ENCODE results near the gene SYS1. TPM values are rescaled to one million over a fixed set of nuclear protein-coding genes. Genes with fewer than 3 reads are reported as not detected.

SYS1 gene
- polyA plus RNA-seq, 1 of the 3 experiments (the other 2 are of a cell fraction) = 26.5 TPM

DNA sequence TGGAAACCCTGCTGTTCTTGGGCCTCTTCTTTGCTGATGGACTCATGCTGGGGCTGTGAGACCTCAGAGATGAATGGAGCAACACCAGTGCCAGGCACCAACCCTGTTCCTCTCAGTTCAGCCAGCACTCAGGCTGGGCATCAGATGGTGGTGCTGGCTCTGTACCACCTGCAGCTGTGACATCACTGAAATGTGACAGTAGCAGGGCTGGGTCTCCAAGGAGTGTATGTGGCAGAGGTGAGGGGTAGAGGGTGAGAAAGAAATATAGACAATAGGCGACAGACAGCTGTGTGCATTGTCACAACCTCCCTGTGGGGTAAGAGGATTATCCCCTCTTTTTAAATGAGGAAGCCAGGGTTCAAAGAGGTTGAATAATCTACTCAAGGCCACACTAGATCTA lies 15.2 kb downstream of the SYS1 start, which contains the start of gene TP53TG5:
TP53TG5 (minus strand) TSS at position 135 of the 400 bp plus-strand sequence; CDS start at position 46, 89 bp downstream.
- H3K27me3 ChIP-seq (ENCODE audit: insufficient read depth) = no peaks in the 10 kb centered on the region
- H3K79me2 ChIP-seq (ENCODE audit: insufficient read depth) = no peaks in the 10 kb centered on the region
- no peaks in the 10 kb centered on the region for H3K4me1 ChIP-seq (ENCODE audit: control insufficient read depth in 1 of 2, insufficient read depth in 2 of 2, low read depth in 1 of 2, low read length in 1 of 2)
- H3K9ac ChIP-seq = no peak within 1 kb of the TSS
- no peaks in the 10 kb centered on the region for H4K20me1 ChIP-seq (ENCODE audit: insufficient read depth)
- H3K9me3 ChIP-seq = no peaks in the 10 kb centered on the region
- no peak within 1 kb of the TSS for H3K4me3 ChIP-seq (ENCODE audit: low read depth in 2 of 2, low read length in 1 of 2)
- no peak for DNase-seq
- 94% methylated on average over 1 of the region's 1 CpG for WGBS (ENCODE audit: low lambda C conversion rate)
- POLR2A ChIA-PET = no interaction called here
- TF ChIP-seq TEAD4 (IDR thresholded peaks at IDR 0.05; ENCODE audit: borderline replicate concordance, insufficient read depth) (no peak), ELF1 (IDR thresholded peaks at IDR 0.05) (no peak), USF2 (IDR thresholded peaks at IDR 0.05; ENCODE audit: borderline replicate concordance, low read depth, low read length) (no peak), NRF1 (IDR thresholded peaks at IDR 0.05; ENCODE audit: low read depth, low read length) (no peak), EP300 (IDR thresholded peaks at IDR 0.05; ENCODE audit: borderline replicate concordance in 1 of 2, low read depth in 1 of 2, low read length in 1 of 2) (no peak), RXRA (IDR thresholded peaks at IDR 0.05; ENCODE audit: borderline replicate concordance, low read depth) (no peak)
- H3K4me2 ChIP-seq = no peak within 1 kb of the TSS
- no peaks in the 10 kb centered on the region for H3K9me2 ChIP-seq
- peaks cover 8% of the 10 kb centered on the region for H3F3A ChIP-seq (replicated peaks; ENCODE audit: insufficient read depth)
- peaks cover 0 to 4% of the 10 kb centered on the region in 2 experiments for H3K36me3 ChIP-seq (replicated peaks in 1 of 2; ENCODE audit: control insufficient read depth in 1 of 2, insufficient read depth in 2 of 2, low read length in 1 of 2)
- no peak within 1 kb of the TSS for H3K27ac ChIP-seq (ENCODE audit: low read depth in 2 of 2, low read length in 1 of 2)
- no peak within 1 kb of the TSS for H2AFZ ChIP-seq (ENCODE audit: low read depth)
- CTCF ChIA-PET = interaction anchor here (15.6 kb wide), 1 partner anchor 58 kb away, joined by 143 read pairs; no protein-coding TSS in a partner anchor

- no peak overlapping the region for H3K9ac ChIP-seq
- no peaks in the 10 kb centered on the region for H3K4me1 ChIP-seq (ENCODE audit: control insufficient read depth in 1 of 2, insufficient read depth in 2 of 2, low read depth in 1 of 2, low read length in 1 of 2)
- H3K36me3 ChIP-seq (replicated peaks in 1 of 2; ENCODE audit: control insufficient read depth in 1 of 2, insufficient read depth in 2 of 2, low read length in 1 of 2) = peaks cover 0 to 10% of the 10 kb centered on the region in 2 experiments
- H2AFZ ChIP-seq (ENCODE audit: low read depth) = no peak overlapping the region
- TF ChIP-seq NRF1 (IDR thresholded peaks at IDR 0.05; ENCODE audit: low read depth, low read length) = no peak
- TF ChIP-seq NFIC (IDR thresholded peaks at IDR 0.05; ENCODE audit: borderline replicate concordance) = no peak
- no peak for TF ChIP-seq GATA2 (CRISPR knock-in tag; IDR thresholded peaks at IDR 0.05)
- TF ChIP-seq RAD21 (IDR thresholded peaks at IDR 0.05; ENCODE audit: low read length) = no peak
- TF ChIP-seq, protein P1, sequence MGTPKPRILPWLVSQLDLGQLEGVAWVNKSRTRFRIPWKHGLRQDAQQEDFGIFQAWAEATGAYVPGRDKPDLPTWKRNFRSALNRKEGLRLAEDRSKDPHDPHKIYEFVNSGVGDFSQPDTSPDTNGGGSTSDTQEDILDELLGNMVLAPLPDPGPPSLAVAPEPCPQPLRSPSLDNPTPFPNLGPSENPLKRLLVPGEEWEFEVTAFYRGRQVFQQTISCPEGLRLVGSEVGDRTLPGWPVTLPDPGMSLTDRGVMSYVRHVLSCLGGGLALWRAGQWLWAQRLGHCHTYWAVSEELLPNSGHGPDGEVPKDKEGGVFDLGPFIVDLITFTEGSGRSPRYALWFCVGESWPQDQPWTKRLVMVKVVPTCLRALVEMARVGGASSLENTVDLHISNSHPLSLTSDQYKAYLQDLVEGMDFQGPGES (IDR thresholded peaks at IDR 0.05; ENCODE audit: low read depth, low read length) = no peak
- TF ChIP-seq SMC3 (IDR thresholded peaks at IDR 0.05; ENCODE audit: low read depth, low read length) = no peak
- TF ChIP-seq TCF12 (IDR thresholded peaks at IDR 0.05) = no peak
- TF ChIP-seq, protein P2, sequence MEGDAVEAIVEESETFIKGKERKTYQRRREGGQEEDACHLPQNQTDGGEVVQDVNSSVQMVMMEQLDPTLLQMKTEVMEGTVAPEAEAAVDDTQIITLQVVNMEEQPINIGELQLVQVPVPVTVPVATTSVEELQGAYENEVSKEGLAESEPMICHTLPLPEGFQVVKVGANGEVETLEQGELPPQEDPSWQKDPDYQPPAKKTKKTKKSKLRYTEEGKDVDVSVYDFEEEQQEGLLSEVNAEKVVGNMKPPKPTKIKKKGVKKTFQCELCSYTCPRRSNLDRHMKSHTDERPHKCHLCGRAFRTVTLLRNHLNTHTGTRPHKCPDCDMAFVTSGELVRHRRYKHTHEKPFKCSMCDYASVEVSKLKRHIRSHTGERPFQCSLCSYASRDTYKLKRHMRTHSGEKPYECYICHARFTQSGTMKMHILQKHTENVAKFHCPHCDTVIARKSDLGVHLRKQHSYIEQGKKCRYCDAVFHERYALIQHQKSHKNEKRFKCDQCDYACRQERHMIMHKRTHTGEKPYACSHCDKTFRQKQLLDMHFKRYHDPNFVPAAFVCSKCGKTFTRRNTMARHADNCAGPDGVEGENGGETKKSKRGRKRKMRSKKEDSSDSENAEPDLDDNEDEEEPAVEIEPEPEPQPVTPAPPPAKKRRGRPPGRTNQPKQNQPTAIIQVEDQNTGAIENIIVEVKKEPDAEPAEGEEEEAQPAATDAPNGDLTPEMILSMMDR (IDR thresholded peaks at IDR 0.05) = no peak
- TF ChIP-seq POLR2AphosphoS5 (IDR thresholded peaks at IDR 0.05; ENCODE audit: low read depth, low read length) = no peak
- no peak for TF ChIP-seq TAF1 (IDR thresholded peaks at IDR 0.05; ENCODE audit: borderline replicate concordance, low read depth, low read length)
- TF ChIP-seq TEAD4 (IDR thresholded peaks at IDR 0.05; ENCODE audit: borderline replicate concordance, insufficient read depth) = no peak
- TF ChIP-seq MEF2A (IDR thresholded peaks at IDR 0.05; ENCODE audit: borderline replicate concordance, low read depth) = no peak
- no peak overlapping the region for H3K27ac ChIP-seq (ENCODE audit: low read depth in 2 of 2, low read length in 1 of 2)
- no peaks in the 10 kb centered on the region for H3K9me2 ChIP-seq
- H3K4me3 ChIP-seq (ENCODE audit: low read depth in 2 of 2, low read length in 1 of 2) = no peak overlapping the region
- peaks cover 10% of the 10 kb centered on the region for H3F3A ChIP-seq (replicated peaks; ENCODE audit: insufficient read depth)
- no peak for DNase-seq
- no peaks in the 10 kb centered on the region for H3K27me3 ChIP-seq (ENCODE audit: insufficient read depth)
- WGBS (ENCODE audit: low lambda C conversion rate) = 68% methylated on average over 1 of the region's 1 CpG
- no peaks in the 10 kb centered on the region for H4K20me1 ChIP-seq (ENCODE audit: insufficient read depth)
- H3K4me2 ChIP-seq = no peak overlapping the region
- H3K79me2 ChIP-seq (ENCODE audit: insufficient read depth) = no peaks in the 10 kb centered on the region
- H3K9me3 ChIP-seq = peaks cover 6% of the 10 kb centered on the region; the same call in 1 of the 2 replicates
- CTCF ChIA-PET = interaction anchor here (1.1 to 2.0 kb wide), 4 partner anchors 14 to 50 kb away, joined by 4 to 6 read pairs (median 6); partner anchors contain the start of gene SYS1
- POLR2A ChIA-PET = no interaction called here
Observed at GRCh38 chr20:45387274-45387673, 24.3 kb downstream of the SYS1 start.
